GM12878 (cell line): ENCODE measurements around the gene AFAP1L2. TPM values are rescaled to one million over a fixed set of nuclear protein-coding genes. Genes with fewer than 3 reads are reported as not detected.

Source experiments
- ATAC-seq: fragments of 200-7000 bp; cut with Tn5 transposase; 3 replicates; pipeline ENCODE4 v1.9.1; 2020; ENCODE audit warnings: mild to moderate bottlenecking, moderate library complexity
- BruUV-seq: library from RNA; stranded (reverse); fragments of 400-500 nt; replicated peaks from 2 replicates; lab custom pipeline; 2021; lab: Mats Ljungman, UMichigan
- CTCF ChIA-PET: fragments of 300-600 bp; sonication (Branson Sonifier 250); formaldehyde crosslinking; extraction: SDS; loops from one replicate; lab custom pipeline; 2021; ENCODE audit warnings: inconsistent platforms; lab: Yijun Ruan, JAX
- POLR2A ChIA-PET: fragments of 350-600 bp; formaldehyde crosslinking; extraction: SDS; loops from one replicate; lab custom pipeline; 2021; ENCODE audit warnings: inconsistent platforms; lab: Charles Lee
- RAD21 ChIA-PET: fragments of 300-600 bp; sonication (Branson Sonifier 250); formaldehyde crosslinking; loops from one replicate; lab custom pipeline; 2023; ENCODE audit warnings: antibody characterized with exemption; ENCODE audit not compliant: unreplicated experiment; lab: Charles Lee
- SMC1A ChIA-PET: fragments of 300-600 bp; sonication (Branson Sonifier 250); formaldehyde crosslinking; loops from one replicate; lab custom pipeline; 2023; ENCODE audit not compliant: unreplicated experiment, uncharacterized antibody; lab: Charles Lee
- DNase-seq: peaks from one replicate; pipeline ENCODE4 v3.0.0-alpha.2; 2011; ENCODE audit warnings: low read depth, low spot score
- FAIRE-seq: peaks from 3 replicates; lab custom pipeline; 2011; peaks lifted over from hg19 to GRCh38; lab: Jason Lieb, UNC
- H2AFZ ChIP-seq: 2 replicates; pipeline ENCODE4 v1.6.0; 2011; ENCODE audit warnings: low read depth, low read length, control low read depth; ENCODE audit not compliant: control insufficient read depth
- H3K27ac ChIP-seq: 2 replicates; pipeline ENCODE4 v1.5.1; 2011; ENCODE audit warnings: control low read depth; ENCODE audit not compliant: control insufficient read depth, insufficient read depth
- H3K27me3 ChIP-seq, 2 experiments: replicated peaks in 1 of 2; 2 replicates each; pipeline versions ENCODE4 v1.6.0 to v1.6.1; 2011; ENCODE audit warnings: low read length in 1 of 2; ENCODE audit not compliant: control insufficient read depth in 2 of 2, insufficient read depth in 2 of 2
- H3K36me3 ChIP-seq, 2 experiments: 2 replicates each; pipeline ENCODE4 v1.5.1; 2011; ENCODE audit warnings: low read length in 1 of 2; ENCODE audit not compliant: control insufficient read depth in 2 of 2, insufficient read depth in 2 of 2
- H3K4me1 ChIP-seq: 2 replicates; pipeline ENCODE4 v1.6.1; 2011; ENCODE audit warnings: mild to moderate bottlenecking, low read length, moderate library complexity, mixed read lengths; ENCODE audit not compliant: control insufficient read depth, insufficient read depth
- H3K4me2 ChIP-seq: 2 replicates; pipeline ENCODE4 v1.6.0; 2011; ENCODE audit warnings: control low read depth; ENCODE audit not compliant: control insufficient read depth, insufficient read depth
- H3K4me3 ChIP-seq: fragments of 200-600 bp; sonication (generic); 2 replicates; pipeline ENCODE4 v1.5.1; 2016
- H3K79me2 ChIP-seq: 2 replicates; pipeline ENCODE4 v1.6.0; 2011; ENCODE audit warnings: low read length; ENCODE audit not compliant: control insufficient read depth, insufficient read depth
- H3K9ac ChIP-seq: 2 replicates; pipeline ENCODE4 v1.8.0; 2011; ENCODE audit warnings: low read length, control low read depth, mixed read lengths; ENCODE audit not compliant: control insufficient read depth, insufficient read depth
- H3K9me3 ChIP-seq: replicated peaks from 3 replicates; pipeline ENCODE4 v1.5.1; 2011; ENCODE audit warnings: mild to moderate bottlenecking, low read length; ENCODE audit not compliant: control insufficient read depth, insufficient read depth
- H4K20me1 ChIP-seq: 2 replicates; pipeline ENCODE4 v1.6.0; 2011; ENCODE audit not compliant: control insufficient read depth, insufficient read depth
- BMI1 ChIP-seq: fragments of 450-650 bp; IDR thresholded peaks from 2 replicates; pipeline ENCODE4 v1.6.1; 2016; ENCODE audit warnings: mild to moderate bottlenecking, moderate library complexity, borderline replicate concordance
- CBX3 ChIP-seq: fragments of 200-600 bp; sonication (generic); IDR thresholded peaks from 2 replicates; pipeline ENCODE4 v1.6.1; 2016; ENCODE audit warnings: low read depth, borderline replicate concordance
- EZH2 ChIP-seq: IDR thresholded peaks from 2 replicates; pipeline ENCODE4 v1.6.1; 2012; ENCODE audit warnings: low read depth, mild to moderate bottlenecking, control low read depth, inconsistent platforms, low read length, borderline replicate concordance; ENCODE audit not compliant: control insufficient read depth
- HDAC2 ChIP-seq: fragments of 200-600 bp; sonication (generic); IDR thresholded peaks from 2 replicates; pipeline ENCODE4 v1.6.1; 2017
- HDGF ChIP-seq: fragments of 450-650 bp; IDR thresholded peaks from 2 replicates; pipeline ENCODE4 v1.6.1; 2016; ENCODE audit warnings: antibody characterized with exemption
- MXI1 ChIP-seq: fragments of 150-350 bp; IDR thresholded peaks from 2 replicates; pipeline ENCODE4 v1.6.1; 2011; ENCODE audit warnings: low read depth, mild to moderate bottlenecking, inconsistent platforms, low read length, improper control_type of control experiment
- NR2C1 ChIP-seq: fragments of 450-650 bp; IDR thresholded peaks from 2 replicates; pipeline ENCODE4 v1.6.1; 2017; ENCODE audit warnings: antibody characterized with exemption, mild to moderate bottlenecking, moderate library complexity
- POLR2A ChIP-seq: IDR thresholded peaks from 2 replicates; pipeline ENCODE4 v1.6.1; 2011; ENCODE audit warnings: low read depth, mild to moderate bottlenecking, low read length
- POLR2AphosphoS5 ChIP-seq: IDR thresholded peaks from 2 replicates; pipeline ENCODE4 v1.6.1; 2011; ENCODE audit warnings: mild to moderate bottlenecking, low read length, inconsistent platforms
- RELA ChIP-seq: fragments of 450-650 bp; IDR thresholded peaks from 2 replicates; pipeline ENCODE4 v1.8.0; 2014; ENCODE audit warnings: borderline replicate concordance; ENCODE audit not compliant: partially characterized antibody
- SMC3 ChIP-seq: IDR thresholded peaks from 2 replicates; pipeline ENCODE4 v1.6.1; 2011; ENCODE audit warnings: low read length, improper control_type of control experiment, borderline replicate concordance
- SP1 ChIP-seq: IDR thresholded peaks from one replicate; pipeline ENCODE4 v1.6.1; 2011; ENCODE audit warnings: low read depth, low read length
- SREBF1 ChIP-seq: IDR thresholded peaks from 2 replicates; pipeline ENCODE4 v1.6.1; 2012; ENCODE audit warnings: mild to moderate bottlenecking, low read length
- TCF12 ChIP-seq: IDR thresholded peaks from 2 replicates; pipeline ENCODE4 v1.6.1; 2011; ENCODE audit warnings: low read depth, mild to moderate bottlenecking, low read length
- TCF3 ChIP-seq: IDR thresholded peaks from 2 replicates; pipeline ENCODE4 v1.6.1; 2012; ENCODE audit warnings: low read depth, mild to moderate bottlenecking, low read length, borderline replicate concordance; ENCODE audit not compliant: insufficient read depth
- ZNF274 ChIP-seq: IDR thresholded peaks from one replicate; pipeline ENCODE4 v1.8.0; 2011; ENCODE audit not compliant: insufficient read length, insufficient read depth
- ZSCAN29 ChIP-seq: fragments of 450-650 bp; IDR thresholded peaks from 2 replicates; pipeline ENCODE4 v1.6.1; 2017; ENCODE audit warnings: mild to moderate bottlenecking, moderate library complexity
- ZZZ3 ChIP-seq: IDR thresholded peaks from 2 replicates; pipeline ENCODE4 v1.6.1; 2011; ENCODE audit warnings: low read depth; ENCODE audit not compliant: control insufficient read depth, insufficient read length
- WGBS: methylation state at CpG from one replicate; pipeline ENCODE4 v1.1.6; 2016; ENCODE audit warnings: low lambda C conversion rate; ENCODE audit not compliant: insufficient replicate concordance, insufficient coverage; ENCODE audit errors: missing lambda C conversion rate; 5-methylcytosine and 5-hydroxymethylcytosine counted together
- in situ Hi-C: fragments of 300-500 bp; cut with MboI; formaldehyde crosslinking; loops from 9 replicates; pipeline ENCODE4 v1.14.3; 2018; ENCODE audit warnings: mixed read lengths
- intact Hi-C: fragments of 100-400 bp; cut with micrococcal nuclease; formaldehyde crosslinking; loops from one replicate; pipeline ENCODE4 v1.14.2; 2022; ENCODE audit not compliant: unreplicated experiment
- polyA plus RNA-seq, 11 experiments: library from polyadenylated mRNA; depleted of rRNA in 4 of 11; unstranded in 6 of 11; stranded (reverse) in 5 of 11; fragments of >200 nt; fragmentation: Nextera tagmentation in 4 of 11; fragmentation: Illumina TruSeq in 1 of 11; extraction: Ambion mirVana in 4 of 11; extraction: Trizol in 1 of 11; gene quantifications; 1 replicate in 1 of 11; 2 replicates in 10 of 11; pipeline versions ENCODE4 v1.2.1 to v1.2.3, GENCODE V29; 2011 to 2016; ENCODE audit warnings: inconsistent platforms in 2 of 11, missing spikeins in 2 of 11, low read depth in 1 of 11
- total RNA-seq, 4 experiments: library from RNA; depleted of rRNA in 3 of 4; stranded (reverse); fragments of >200 nt in 3 of 4; fragmentation: Illumina TruSeq in 1 of 4; extraction: Trizol in 1 of 4; gene quantifications; 2 replicates each; pipeline versions ENCODE4 v1.2.1 to v1.2.3, GENCODE V29; 2013 to 2021
- TF ChIP-seq, protein P1 (sequence below): fragments of 450-650 bp; IDR thresholded peaks from 2 replicates; pipeline ENCODE4 v1.6.1; 2018; ENCODE audit warnings: mild to moderate bottlenecking, low read depth, moderate library complexity; ENCODE audit not compliant: partially characterized antibody

Gene AFAP1L2
- total and polyA plus RNA-seq, 10 of the 15 experiments (the other 5 are each of a cell fraction or from before 2014, with no cell fraction given) = 0.03 to 4.0 (median 0.34) TPM

DNA sequence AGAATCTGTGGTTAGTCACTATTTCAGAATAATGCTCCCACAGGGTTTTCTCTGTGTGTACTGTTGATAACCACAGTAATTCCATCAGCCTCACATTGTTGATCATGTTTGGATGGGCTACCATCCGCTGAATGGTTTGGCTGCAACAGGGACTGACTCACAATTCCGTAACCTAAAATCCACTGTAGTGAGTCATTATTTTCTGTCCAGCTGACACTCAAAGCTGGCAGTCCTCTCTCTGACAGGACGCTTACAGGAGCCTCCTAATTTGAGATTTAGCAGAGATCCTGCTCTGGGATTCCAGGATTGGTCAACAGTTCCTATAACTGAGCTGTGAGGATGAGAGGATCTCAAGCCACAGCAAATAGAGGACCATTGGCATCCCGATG is 132.5 kb downstream of the AFAP1L2 start:
- ATAC-seq (no peak), FAIRE-seq (no peak), DNase-seq (no peak)
- Histone ChIP-seq H4K20me1 (no peaks in the 10 kb centered on the region), H3K9me3 (no peaks in the 10 kb centered on the region), H3K4me2 (no peak overlapping the region), H3K27me3 (peaks cover 0 to 4% of the 10 kb centered on the region in 2 experiments), H3K27ac (no peak overlapping the region), H3K36me3 (no peaks in the 10 kb centered on the region), H2AFZ (no peak overlapping the region), H3K4me1 (no peaks in the 10 kb centered on the region), H3K79me2 (no peaks in the 10 kb centered on the region), H3K9ac (no peak overlapping the region), H3K4me3 (no peak overlapping the region)
- ChIA-PET CTCF (no interaction called here), POLR2A (no interaction called here), SMC1A (no interaction called here), RAD21 (no interaction called here)
- BruUV-seq = no TSS peak
- TF ChIP-seq EZH2 = no peak
- TF ChIP-seq NR2C1 = no peak
- no peak for TF ChIP-seq ZZZ3
- TF ChIP-seq MXI1 = no peak
- TF ChIP-seq ZSCAN29 = no peak
- intact Hi-C loops = no loop called here
- 38% methylated on average over 4 of the region's 4 CpGs for WGBS
- in situ Hi-C loops = no loop called here

DNA sequence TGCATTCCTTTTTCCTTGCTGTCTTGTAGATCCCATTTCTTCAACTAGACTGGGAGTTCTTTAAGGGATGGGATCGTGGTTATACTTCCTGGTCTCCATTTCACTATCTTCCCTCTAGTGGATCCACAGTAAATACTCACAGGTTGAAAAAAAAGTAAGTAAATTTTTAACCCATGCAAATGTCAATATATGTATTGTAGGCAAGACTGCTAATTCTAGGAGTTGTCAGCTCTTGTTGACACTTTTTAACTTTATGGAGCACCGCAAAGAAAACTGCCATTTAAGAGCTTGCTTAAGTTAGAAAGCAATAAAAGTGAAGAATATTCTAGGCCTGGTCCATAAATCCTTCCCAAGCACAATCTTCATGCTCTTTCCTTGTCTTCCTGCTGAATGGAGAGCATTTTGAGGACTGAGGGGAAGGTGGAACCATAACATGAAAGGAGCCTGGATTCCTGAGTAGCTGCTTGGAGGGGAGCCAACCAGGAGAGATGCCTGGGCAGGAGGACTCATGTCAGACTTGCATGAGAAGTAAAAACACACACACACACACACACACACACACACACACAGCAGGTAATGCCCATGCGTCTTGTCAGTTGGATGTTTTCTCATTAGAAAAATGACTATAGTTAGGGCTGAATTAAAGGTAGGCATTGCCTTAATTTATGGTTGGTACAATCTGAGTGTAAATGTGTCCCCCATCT is 133.1 kb downstream of the AFAP1L2 start:
- H3K4me1 ChIP-seq = no peaks in the 10 kb centered on the region
- DNase-seq (no peak), FAIRE-seq (no peak), ATAC-seq (no peak)
- TF ChIP-seq TCF3 (no peak), TCF12 (no peak), SMC3 (no peak), SREBF1 (no peak), SP1 (no peak), RELA (no peak), ZNF274 (no peak), POLR2A (no peak), POLR2AphosphoS5 (no peak), HDGF (no peak), BMI1 (no peak), CBX3 (no peak), HDAC2 (no peak)
- TF ChIP-seq, protein P1, sequence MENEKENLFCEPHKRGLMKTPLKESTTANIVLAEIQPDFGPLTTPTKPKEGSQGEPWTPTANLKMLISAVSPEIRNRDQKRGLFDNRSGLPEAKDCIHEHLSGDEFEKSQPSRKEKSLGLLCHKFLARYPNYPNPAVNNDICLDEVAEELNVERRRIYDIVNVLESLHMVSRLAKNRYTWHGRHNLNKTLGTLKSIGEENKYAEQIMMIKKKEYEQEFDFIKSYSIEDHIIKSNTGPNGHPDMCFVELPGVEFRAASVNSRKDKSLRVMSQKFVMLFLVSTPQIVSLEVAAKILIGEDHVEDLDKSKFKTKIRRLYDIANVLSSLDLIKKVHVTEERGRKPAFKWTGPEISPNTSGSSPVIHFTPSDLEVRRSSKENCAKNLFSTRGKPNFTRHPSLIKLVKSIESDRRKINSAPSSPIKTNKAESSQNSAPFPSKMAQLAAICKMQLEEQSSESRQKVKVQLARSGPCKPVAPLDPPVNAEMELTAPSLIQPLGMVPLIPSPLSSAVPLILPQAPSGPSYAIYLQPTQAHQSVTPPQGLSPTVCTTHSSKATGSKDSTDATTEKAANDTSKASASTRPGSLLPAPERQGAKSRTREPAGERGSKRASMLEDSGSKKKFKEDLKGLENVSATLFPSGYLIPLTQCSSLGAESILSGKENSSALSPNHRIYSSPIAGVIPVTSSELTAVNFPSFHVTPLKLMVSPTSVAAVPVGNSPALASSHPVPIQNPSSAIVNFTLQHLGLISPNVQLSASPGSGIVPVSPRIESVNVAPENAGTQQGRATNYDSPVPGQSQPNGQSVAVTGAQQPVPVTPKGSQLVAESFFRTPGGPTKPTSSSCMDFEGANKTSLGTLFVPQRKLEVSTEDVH = no peak
- ChIA-PET POLR2A (no interaction called here), CTCF (no interaction called here), RAD21 (no interaction called here), SMC1A (interaction anchor here (0.6 to 0.9 kb wide), 3 partner anchors 13 to 230 kb away, joined by 3 to 6 read pairs (median 3); no protein-coding TSS in a partner anchor)
- no peaks in the 10 kb centered on the region for H4K20me1 ChIP-seq
- H3K27me3 ChIP-seq = peaks cover 0 to 4% of the 10 kb centered on the region in 2 experiments
- H2AFZ ChIP-seq = no peak overlapping the region
- H3K27ac ChIP-seq = no peak overlapping the region
- no peaks in the 10 kb centered on the region for H3K36me3 ChIP-seq
- in situ Hi-C loops (no loop called here), intact Hi-C loops (no loop called here)
- no peak overlapping the region for H3K9ac ChIP-seq
- no TSS peak for BruUV-seq
- no peak overlapping the region for H3K4me2 ChIP-seq
- WGBS = 53% methylated on average over 3 of the region's 3 CpGs
- H3K4me3 ChIP-seq = no peak overlapping the region
- H3K9me3 ChIP-seq = no peaks in the 10 kb centered on the region
- no peaks in the 10 kb centered on the region for H3K79me2 ChIP-seq
